GM21737 (cell line): ENCODE measurements around the gene ZBTB5.
"Not testable (repeated sequence)": the region's sequence is repeated elsewhere in the genome, so short reads cannot be mapped to it uniquely, and the experiment has no call there.

Source experiments
- ATAC-seq: cut with Tn5 transposase; IDR thresholded peaks from one replicate; pipeline ENCODE4 v1.9.1; 2021; ENCODE audit warnings: mild to moderate bottlenecking, moderate library complexity; ENCODE audit not compliant: unreplicated experiment

The ZBTB5 gene

DNA sequence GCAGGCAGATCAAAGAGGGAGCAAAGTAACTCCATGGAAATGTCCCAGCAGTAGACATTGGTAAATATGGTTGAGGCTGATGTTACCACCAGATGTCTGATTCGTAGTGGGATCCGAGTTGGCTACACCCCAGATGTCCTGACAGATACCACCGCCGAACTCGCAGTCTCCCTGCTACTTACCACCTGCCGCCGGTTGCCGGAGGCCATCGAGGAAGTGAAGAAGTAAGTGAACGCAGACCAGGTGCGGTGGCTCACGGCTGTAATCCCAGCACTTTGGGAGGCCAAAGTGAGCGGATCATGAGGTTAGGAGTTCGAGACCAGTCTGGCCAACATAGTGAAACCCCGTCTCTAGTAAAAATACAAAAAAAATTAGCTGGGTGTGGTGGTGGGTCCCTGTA lies 38.8 kb downstream of the ZBTB5 start:
- ATAC-seq: not testable (repeated sequence)

GRCh38 chr9:37425298-37425752 lies 39.9 kb downstream of the ZBTB5 start:
- ATAC-seq: no peak

DNA sequence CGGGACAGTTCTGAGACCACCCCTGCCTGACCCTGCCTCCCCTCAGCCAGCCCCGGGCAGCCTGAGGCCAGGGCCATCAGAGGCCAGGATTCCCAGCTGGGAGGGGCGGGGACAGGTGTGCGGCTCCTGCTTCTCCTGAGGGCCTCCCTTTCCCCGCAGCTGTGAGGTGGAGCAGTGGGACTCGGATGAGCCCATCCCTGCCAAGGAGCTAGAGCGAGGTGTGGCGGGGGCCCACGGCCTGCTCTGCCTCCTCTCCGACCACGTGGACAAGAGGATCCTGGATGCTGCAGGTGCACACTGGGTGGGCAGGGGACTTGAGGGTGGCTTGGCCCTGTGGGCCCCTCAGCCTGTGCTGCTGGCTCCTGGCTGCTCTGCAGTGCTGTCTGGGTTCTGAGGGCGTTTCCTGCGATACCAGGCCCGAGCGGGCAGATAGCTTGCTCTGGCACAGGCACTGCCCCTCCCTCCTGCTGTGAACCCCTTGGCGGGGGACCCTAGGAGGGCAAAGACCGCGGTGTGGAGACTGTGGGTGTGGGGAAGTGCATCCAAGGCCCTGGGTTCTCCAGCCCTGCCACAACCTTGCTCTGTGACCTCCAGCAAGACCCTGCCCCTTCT lies 40.5 kb downstream of the ZBTB5 start:
- ATAC-seq: no peak

DNA sequence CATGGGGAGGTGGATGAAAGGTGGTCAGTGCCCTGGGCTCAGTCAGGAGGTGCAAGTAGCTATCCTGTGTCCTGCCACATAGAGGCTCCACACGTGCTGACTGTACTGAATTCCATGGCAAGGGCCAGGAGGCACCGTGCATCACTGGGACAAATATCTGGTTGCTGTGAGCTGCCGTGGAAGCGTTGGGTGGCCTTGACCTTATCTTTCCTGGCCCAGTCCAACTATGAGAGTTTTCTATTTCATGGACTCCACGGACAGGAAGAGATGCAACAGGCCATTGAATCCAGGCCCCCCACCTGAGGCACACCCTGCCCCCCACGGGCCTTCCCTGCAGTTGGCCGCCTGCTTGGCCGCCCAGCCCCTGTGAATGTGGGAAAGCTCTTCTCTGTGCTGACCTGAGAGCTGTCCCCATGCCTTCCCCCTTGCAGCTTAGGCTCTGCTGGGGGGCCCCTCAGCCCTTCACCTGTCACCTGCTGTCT lies 41.0 kb downstream of the ZBTB5 start:
- no peak for ATAC-seq

DNA sequence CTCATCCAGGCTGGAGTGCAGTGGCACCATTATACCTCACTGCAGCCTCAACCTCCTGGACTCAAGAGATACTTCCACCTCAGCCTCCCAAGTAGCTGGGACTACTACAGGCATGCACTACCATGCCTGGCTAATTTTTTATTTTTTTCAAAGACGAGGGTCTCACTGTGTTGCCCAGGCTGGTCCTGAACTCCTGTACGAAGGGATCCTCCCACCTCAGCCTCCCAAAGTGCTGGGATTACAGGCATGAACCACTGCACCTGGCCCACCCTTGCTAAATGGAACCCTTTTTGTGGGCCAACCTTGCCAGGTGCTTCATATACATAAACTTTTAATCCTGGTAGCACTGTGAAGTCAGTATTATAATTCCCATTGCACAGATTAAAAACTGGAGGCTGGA lies 41.7 kb downstream of the ZBTB5 start:
- no peak for ATAC-seq

DNA sequence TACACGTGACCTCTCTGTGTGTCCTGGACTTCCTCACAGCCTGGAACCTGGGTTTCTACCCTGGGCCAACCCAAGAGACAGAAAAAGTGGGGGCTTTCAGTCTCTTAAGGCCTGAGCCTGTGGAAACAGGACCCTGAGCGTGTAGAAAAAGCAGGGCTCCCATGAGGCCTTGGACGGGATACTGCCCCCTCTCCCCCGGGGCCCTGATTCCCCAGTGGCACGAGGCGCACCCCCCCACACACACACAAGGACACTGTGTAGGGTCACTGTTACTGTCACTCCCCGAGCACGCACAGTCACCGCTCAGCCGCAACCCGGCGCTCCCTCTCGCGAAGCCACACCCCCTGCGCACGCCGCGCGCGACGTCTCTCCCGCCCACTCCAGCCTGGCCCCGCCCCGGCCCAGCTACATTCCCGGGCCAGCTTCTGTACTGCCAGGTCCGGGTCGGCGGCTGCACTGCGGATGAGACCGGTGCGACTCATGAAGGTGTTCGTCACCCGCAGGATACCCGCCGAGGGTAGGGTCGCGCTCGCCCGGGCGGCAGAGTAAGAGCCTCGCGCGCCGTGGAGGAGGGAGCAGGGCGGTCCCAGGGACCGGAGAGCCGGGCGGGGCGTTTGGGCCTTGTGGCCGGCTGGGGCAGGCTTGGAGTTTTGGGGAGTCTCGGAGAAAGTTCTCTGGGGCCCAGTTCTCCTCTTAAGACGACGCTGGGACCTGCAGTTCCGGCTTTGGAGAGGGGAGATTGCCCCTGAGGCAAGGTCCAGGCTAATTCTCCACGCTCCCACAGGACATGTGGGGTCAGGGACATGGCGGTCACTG lies 42.8 kb downstream of the ZBTB5 start, which contains the start of gene GRHPR:
Gene GRHPR (plus strand): TSS at position 408 of the 816 bp plus-strand sequence. CDS start 55 bp downstream, at position 463.
- peak; percentile 94 for ATAC-seq

- ATAC-seq: no peak
These were observed 43.3 kb downstream of the ZBTB5 start for GRCh38 chr9:37421914-37422288.

- ATAC-seq: no peak
These were observed 44.7 kb downstream of the ZBTB5 start for GRCh38 chr9:37420271-37421215.

DNA sequence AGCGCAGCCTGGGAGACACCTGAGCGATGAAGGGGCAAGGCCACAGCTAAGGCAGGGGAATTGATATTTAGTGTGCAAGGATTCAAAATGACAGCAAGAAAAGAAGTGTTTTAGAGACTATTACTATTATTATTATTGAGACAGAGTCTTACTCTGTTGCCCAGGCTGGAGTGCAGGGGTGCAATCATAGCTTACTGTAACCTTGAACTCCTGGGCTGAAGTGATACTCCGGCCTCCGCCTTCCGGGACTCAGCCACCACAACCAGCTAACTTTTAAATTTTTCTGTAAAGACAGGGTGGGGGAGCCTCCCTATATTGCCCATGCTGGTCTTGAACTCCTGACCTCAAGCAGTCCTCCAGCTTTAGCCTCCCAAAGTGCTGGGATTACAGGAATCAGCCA lies 46.0 kb downstream of the ZBTB5 start:
- ATAC-seq: no peak

GRCh38 chr9:37417857-37418618 lies 47.2 kb downstream of the ZBTB5 start:
- no peak for ATAC-seq

DNA sequence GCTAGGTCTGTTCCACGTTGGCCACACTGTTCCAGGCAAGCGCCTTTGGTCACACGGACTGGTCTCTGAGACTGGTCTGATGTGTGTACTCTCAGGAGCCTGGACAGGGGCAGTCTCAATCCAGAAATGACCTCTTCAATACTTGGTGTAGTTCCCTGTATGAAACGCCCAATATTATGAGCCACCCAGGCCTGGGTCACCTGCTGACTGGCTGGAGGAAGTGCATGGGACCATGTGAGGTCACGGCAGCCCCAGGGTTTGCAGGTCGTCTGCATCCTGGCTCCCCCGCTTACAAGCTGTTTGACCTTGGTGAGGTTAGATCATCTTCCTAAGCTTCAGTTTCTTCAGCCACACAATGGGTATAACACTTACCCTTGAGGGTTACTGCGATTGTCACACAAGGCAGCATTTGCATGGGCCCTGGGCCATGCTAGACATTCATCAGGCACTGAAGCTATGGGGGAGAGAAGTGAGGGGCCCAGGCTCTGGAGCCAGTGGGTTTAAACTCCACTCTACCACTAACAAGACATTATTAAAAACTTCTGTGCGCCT lies 47.9 kb downstream of the ZBTB5 start:
- no peak for ATAC-seq

- peak; percentile 31 for ATAC-seq
These were observed 50.1 kb downstream of the ZBTB5 start for GRCh38 chr9:37415011-37415719.

DNA sequence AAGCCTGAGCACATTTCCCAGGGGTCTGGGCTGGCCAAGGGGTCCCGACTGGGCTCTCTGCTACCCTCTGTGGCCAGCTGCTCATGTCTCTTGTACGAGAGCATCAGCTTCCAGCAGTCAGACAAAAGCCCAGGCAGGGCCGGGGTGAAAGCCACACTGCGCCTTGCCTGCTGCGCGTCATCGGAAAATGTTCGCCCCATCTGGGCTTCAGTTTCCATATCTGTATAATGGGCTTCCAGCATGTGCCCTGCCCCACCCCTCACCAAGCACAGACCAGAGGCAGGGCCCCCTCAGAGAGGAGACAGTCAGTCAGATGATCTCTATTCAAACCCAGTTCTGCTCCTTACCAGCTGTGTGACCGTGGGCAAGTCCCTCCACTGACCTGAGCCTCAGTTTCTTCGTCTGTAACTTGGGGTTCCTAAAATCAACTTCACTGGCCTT lies 50.7 kb downstream of the ZBTB5 start:
- ATAC-seq: no peak

- no peak for ATAC-seq
These were observed 51.9 kb downstream of the ZBTB5 start for GRCh38 chr9:37413311-37413710.

- no peak for ATAC-seq
These were observed 52.7 kb downstream of the ZBTB5 start for GRCh38 chr9:37412431-37413151.

DNA sequence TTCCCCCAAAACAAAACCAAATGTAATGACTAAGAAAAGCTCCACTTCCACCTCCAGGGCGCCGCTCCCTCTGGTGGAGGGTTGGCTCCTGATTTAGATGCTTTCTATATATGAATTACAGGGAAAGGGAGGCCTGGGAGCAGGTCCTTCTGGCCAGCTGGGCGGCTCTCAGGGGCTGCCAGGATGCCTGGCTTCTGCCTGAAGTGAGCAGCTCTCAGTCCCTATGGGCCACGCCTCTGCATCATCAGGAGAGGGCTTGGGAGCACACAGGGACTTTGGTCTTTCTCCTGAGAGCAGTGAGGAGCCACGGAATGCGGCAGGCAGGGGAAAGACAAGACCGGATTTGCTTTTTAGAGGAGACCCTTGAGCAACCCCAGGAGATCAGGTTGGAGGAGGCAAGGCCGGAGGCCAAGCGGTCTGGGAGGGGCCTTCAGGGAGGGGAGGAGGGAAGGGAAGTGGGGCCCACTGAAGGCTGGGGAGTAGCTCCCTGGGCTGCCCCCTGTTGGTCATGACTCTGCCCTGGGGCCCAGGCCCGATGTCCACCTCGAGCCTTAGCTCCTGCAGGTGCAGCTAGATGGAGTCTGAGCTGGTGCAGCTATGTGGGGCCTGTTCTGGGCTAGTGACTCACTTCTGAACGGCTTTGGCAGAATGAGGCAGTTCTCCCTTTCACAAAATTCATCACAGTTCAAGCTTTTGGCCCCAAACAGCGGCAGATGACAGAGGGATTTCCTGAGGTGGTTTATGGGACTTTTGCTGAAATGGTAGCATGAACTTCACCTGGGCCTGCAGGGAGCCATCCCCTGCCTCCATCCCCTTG lies 54.1 kb downstream of the ZBTB5 start:
- ATAC-seq: peak; percentile 28

DNA sequence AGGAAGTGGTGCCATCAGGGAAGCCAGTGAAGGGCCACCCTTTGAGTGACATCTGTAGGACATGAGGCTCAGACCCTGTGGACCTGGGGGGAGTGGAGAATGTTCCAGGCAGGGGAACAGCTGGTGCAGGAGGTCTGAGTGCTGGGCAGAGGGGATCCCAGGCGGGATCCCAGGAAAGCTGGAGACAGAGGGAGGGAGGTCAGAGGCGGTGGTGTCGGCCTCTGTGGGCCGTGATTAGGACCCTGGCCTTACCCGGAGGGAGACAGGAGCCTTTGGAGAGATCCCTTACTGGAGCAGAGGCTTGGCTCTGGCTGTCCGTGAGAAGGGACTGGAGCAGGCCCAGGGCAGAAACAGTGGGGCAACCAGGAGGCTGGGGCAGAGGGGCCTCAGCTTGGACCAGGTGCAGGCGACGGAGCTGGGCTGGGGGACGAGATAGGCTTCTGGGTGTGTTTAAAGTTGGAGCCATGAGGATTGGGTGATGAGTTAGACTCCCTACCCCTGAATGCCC lies 54.8 kb downstream of the ZBTB5 start:
- ATAC-seq: no peak
